AG04450 (cell line): ENCODE results near the gene GRIN1. TPM values are rescaled to one million over a fixed set of nuclear protein-coding genes. Genes with fewer than 3 reads are reported as not detected.

Experiments
- CTCF ChIA-PET: fragments of 300-600, 350-600 bp; formaldehyde crosslinking; extraction: SDS; loops from one replicate; lab custom pipeline; 2022; ENCODE audit warnings: antibody characterized with exemption, inconsistent platforms; lab: Charles Lee
- POLR2A ChIA-PET: fragments of 350-600 bp; formaldehyde crosslinking; extraction: SDS; loops from one replicate; lab custom pipeline; 2021; ENCODE audit warnings: antibody characterized with exemption, inconsistent platforms; lab: Yijun Ruan, JAX
- DNase-seq: peaks from one replicate; pipeline ENCODE4 v3.0.0-alpha.2; 2011; ENCODE audit warnings: low read depth, low spot score
- H3K27ac ChIP-seq: one replicate; pipeline ENCODE4 v1.5.1; 2012; ENCODE audit warnings: low read depth, low read length, control low read depth
- H3K27me3 ChIP-seq: one replicate; pipeline ENCODE4 v1.6.0; 2012; ENCODE audit warnings: low read length; ENCODE audit not compliant: control insufficient read depth, insufficient read depth
- H3K4me3 ChIP-seq: 2 replicates; pipeline ENCODE4 v1.5.1; 2011; ENCODE audit warnings: mild to moderate bottlenecking, low read depth, low read length, control low read depth
- H3K9me3 ChIP-seq: 2 replicates; pipeline ENCODE4 v1.5.1; 2012; ENCODE audit warnings: low read length; ENCODE audit not compliant: control insufficient read depth, insufficient read depth
- polyA plus RNA-seq: library from polyadenylated mRNA; depleted of rRNA; stranded (reverse); fragments of >200 nt; gene quantifications from 2 replicates; pipeline ENCODE4 v1.2.3, GENCODE V29; 2011
- TF ChIP-seq, protein P1 (sequence below): IDR thresholded peaks from 2 replicates; pipeline ENCODE4 v1.5.1; 2011; ENCODE audit warnings: low read depth, low read length, control low read depth, inconsistent platforms

The GRIN1 gene
- polyA plus RNA-seq, 1 experiment, result not detected

DNA sequence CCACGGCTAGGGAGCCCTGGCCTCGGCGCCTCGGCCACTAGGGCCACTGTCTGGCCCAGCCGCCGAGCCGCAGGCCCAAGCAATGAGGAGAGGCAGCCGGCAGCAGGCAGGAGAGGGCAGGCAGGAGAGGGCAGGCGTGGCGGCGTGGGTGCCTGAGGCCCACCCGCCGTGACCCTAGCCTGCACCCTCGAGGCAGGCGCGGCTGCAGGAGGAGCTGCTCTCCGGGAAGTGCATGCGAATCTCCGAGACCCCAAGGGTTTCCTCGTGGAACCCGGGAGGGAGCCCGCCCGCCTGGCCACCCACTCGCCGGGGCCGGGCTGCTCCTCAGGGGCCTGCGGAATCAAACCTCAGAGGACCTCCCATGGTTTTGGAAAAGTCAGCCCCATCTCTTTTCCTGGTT lies 9.3 kb downstream of the GRIN1 start:
- DNase-seq, result no peak
- CTCF ChIA-PET, result no interaction called here
- POLR2A ChIA-PET, result no interaction called here
- no peak overlapping the region for H3K4me3 ChIP-seq
- TF ChIP-seq, protein P1, sequence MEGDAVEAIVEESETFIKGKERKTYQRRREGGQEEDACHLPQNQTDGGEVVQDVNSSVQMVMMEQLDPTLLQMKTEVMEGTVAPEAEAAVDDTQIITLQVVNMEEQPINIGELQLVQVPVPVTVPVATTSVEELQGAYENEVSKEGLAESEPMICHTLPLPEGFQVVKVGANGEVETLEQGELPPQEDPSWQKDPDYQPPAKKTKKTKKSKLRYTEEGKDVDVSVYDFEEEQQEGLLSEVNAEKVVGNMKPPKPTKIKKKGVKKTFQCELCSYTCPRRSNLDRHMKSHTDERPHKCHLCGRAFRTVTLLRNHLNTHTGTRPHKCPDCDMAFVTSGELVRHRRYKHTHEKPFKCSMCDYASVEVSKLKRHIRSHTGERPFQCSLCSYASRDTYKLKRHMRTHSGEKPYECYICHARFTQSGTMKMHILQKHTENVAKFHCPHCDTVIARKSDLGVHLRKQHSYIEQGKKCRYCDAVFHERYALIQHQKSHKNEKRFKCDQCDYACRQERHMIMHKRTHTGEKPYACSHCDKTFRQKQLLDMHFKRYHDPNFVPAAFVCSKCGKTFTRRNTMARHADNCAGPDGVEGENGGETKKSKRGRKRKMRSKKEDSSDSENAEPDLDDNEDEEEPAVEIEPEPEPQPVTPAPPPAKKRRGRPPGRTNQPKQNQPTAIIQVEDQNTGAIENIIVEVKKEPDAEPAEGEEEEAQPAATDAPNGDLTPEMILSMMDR, result no peak
- H3K27me3 ChIP-seq, result peaks cover 8% of the 10 kb centered on the region
- peaks cover 14% of the 10 kb centered on the region; the same call in 1 of the 2 replicates for H3K9me3 ChIP-seq
- no peak overlapping the region for H3K27ac ChIP-seq

DNA sequence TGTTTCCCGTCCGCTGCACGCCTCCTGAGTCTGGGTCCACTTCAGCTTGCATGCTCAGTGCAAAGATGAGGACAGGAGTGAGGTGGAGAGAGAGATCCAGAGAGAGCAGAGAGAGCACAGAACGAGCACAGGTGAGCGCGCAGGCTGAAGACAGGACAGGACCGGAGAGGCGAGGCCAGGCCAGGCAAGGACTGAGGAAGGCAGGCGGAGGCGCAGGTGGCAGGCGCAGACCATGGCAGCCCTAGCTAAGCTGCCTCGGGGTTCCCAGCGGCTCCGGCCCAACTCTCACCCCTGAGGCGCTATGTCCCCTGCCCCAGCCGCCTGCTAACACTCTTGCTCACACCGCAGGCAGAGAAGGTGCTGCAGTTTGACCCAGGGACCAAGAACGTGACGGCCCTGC lies 9.7 kb downstream of the GRIN1 start:
- peaks cover 6% of the 10 kb centered on the region for H3K27me3 ChIP-seq
- H3K4me3 ChIP-seq, result no peak overlapping the region
- POLR2A ChIA-PET, result no interaction called here
- no peak overlapping the region for H3K27ac ChIP-seq
- TF ChIP-seq, protein P1, result no peak
- DNase-seq, result no peak
- CTCF ChIA-PET, result no interaction called here
- peaks cover 14% of the 10 kb centered on the region; the same call in 1 of the 2 replicates for H3K9me3 ChIP-seq

DNA sequence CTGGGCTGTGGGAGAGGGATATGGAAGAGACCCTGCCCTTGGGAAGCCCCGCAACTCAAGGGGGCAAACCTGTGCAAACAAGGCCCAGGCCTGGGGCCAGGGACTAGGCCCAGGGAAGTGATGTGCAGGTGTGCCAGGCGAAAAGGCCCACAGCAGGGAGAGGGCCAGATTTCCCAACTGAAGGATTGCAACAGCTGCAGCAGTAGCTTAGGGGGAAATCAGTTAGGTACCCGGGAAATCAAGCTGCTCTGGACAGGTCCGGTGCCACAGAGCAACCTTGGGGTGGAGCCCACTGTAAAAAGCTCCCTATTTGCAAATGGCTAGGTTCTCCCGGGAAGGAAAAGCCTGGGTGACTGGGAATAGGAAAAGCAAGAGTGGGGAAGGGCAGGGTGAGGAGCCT lies 10.4 kb downstream of the GRIN1 start:
- DNase-seq, result no peak
- H3K27ac ChIP-seq, result no peak overlapping the region
- H3K4me3 ChIP-seq, result no peak overlapping the region
- TF ChIP-seq, protein P1, result no peak
- H3K27me3 ChIP-seq, result peaks cover 6% of the 10 kb centered on the region
- peaks cover 14% of the 10 kb centered on the region; the same call in 1 of the 2 replicates for H3K9me3 ChIP-seq
- POLR2A ChIA-PET, result no interaction called here
- CTCF ChIA-PET, result no interaction called here

DNA sequence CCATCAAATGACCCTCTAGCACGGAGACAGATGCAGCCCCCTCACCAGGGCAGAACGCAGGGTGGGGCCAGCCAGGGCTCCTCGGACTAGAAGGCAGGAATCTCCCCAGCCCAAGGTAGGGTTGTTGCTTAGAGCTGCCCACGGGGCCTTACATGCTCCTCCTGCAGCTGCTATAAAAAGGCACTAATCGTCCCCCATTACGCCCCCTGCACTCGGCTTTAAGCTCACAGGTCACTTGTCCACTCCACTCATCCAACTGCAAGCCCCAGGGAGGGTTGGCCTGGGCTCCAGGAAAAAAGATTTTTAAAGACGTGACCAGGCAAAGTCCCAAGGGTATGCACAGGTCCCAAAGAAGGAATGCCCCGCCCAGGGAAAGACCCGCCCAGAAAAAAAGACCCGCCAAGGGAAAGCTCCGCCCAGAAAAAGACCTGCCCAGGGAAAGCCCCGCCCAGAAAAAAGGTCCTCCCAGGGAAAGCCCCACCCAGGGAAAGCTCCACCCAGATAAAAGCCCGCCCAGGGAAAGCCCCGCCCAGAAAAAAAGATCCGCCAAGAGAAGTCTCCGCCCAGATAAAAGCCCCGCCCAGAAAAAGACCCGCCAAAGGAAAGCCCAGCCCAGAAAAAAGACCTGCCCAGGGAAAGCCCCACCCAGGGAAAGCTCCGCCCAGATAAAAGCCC lies 11.1 kb downstream of the GRIN1 start:
- H3K4me3 ChIP-seq, result no peak overlapping the region
- H3K27ac ChIP-seq, result no peak overlapping the region
- peaks cover 6% of the 10 kb centered on the region for H3K27me3 ChIP-seq
- ChIA-PET CTCF (interaction anchor here (0.7 kb wide), 1 partner anchor 39 kb away, joined by 3 read pairs; no protein-coding TSS in a partner anchor), POLR2A (no interaction called here)
- peaks cover 14% of the 10 kb centered on the region; the same call in 1 of the 2 replicates for H3K9me3 ChIP-seq
- no peak for DNase-seq
- TF ChIP-seq, protein P1, result no peak

DNA sequence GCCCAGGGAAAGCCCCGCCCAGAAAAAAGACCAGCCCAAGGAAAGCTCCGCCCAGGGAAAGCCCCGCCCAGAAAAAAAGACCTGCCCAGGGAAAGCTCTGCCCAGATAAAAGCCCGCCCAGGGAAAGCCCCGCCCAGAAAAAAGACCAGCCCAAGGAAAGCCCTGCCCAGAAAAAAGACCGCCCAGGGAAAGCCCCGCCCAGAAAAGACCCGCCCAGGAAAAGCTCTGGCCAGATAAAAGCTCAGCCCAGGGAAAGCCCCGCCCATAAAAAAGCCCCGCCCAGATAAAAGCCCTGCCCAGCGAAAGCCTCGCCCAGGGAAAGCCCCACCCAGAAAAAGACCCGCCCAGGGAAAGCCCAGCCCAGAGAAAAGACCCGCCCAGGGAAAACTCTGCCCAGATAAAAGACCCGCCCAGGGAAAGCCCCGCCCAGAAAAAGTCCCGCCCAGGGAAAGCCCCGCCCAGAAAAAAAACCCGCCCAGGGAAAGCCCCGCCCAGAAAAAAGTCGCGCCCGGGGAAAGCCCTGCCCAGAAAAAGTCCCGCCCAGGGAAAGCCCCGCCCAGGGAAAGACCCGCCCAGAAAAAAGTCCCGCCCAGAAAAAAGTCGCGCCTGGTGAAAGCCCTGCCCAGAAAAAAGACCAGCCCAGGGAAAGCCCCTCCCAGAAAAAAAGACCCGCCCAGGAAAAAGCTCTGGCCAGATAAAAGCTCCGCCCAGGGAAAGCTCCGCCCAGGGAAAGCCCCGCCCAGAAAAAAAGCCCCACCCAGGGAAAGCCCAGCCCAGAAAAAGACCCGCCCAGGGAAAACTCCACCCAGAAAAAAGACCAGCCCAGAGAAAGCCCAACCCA lies 11.9 kb downstream of the GRIN1 start:
- Histone ChIP-seq H3K27ac (no peak overlapping the region), H3K9me3 (peaks cover 14% of the 10 kb centered on the region; the same call in 1 of the 2 replicates), H3K4me3 (no peak overlapping the region), H3K27me3 (peaks cover 6% of the 10 kb centered on the region)
- no peak for DNase-seq
- ChIA-PET CTCF (no interaction called here), POLR2A (no interaction called here)
- TF ChIP-seq, protein P1, result no peak
